Sigmoid colon (tissue), 7 donors: ENCODE data around the gene OXA1L. TPM values are rescaled to one million over a fixed set of nuclear protein-coding genes. Genes with fewer than 3 reads are reported as not detected.

ENCODE experiments used
- DNase-seq: peaks from one replicate; pipeline ENCODE4 v3.0.0-alpha.2; 2019
- H3K27ac ChIP-seq, 4 donors: fragments of 200-600 bp; sonication (generic); one replicate each; pipeline ENCODE4 v1.5.1; 2016 to 2019; ENCODE audit warnings: mild to moderate bottlenecking in 1 of 4
- H3K27me3 ChIP-seq, 3 donors: fragments of 200-600 bp; sonication (generic); one replicate each; pipeline ENCODE4 v1.5.1; 2019; ENCODE audit warnings: mild to moderate bottlenecking in 1 of 3
- H3K36me3 ChIP-seq, 4 donors: fragments of 200-600 bp; sonication (generic); one replicate each; pipeline ENCODE4 v1.5.1; 2016 to 2019
- H3K4me1 ChIP-seq, 4 donors: fragments of 200-600 bp; sonication (generic); one replicate each; pipeline ENCODE4 v1.5.1; 2017 to 2019
- H3K4me3 ChIP-seq, 4 donors: fragments of 200-600 bp; sonication (generic); one replicate each; pipeline ENCODE4 v1.5.1; 2017 to 2019; ENCODE audit warnings: mild to moderate bottlenecking in 2 of 4, moderate library complexity in 1 of 4
- H3K9me3 ChIP-seq, 4 donors: fragments of 200-600 bp in 3 of 4; sonication (generic) in 3 of 4; one replicate each; pipeline versions ENCODE4 v1.5.1 to v1.6.1; 2013 to 2019
- EP300 ChIP-seq, 4 donors: sonication (generic); formaldehyde crosslinking; IDR thresholded peaks; one replicate each; pipeline ENCODE4 v1.6.1; 2017; ENCODE audit warnings: antibody characterized with exemption in 4 of 4
- POLR2A ChIP-seq, 2 donors: fragments of 450-650 bp; IDR thresholded peaks; one replicate each; pipeline ENCODE4 v1.6.1; 2016; ENCODE audit warnings: antibody characterized with exemption in 2 of 2, mild to moderate bottlenecking in 2 of 2, moderate library complexity in 2 of 2
- POLR2AphosphoS5 ChIP-seq, 4 donors: sonication (generic); formaldehyde crosslinking; IDR thresholded peaks; one replicate each; pipeline ENCODE4 v1.6.1; 2017; ENCODE audit warnings: antibody characterized with exemption in 4 of 4
- WGBS, 2 donors: extraction: QIAGEN DNeasy Blood & Tissue Kit; methylation state at CpG; one replicate each; pipeline ENCODE4 v1.1.7; 2013; 5-methylcytosine and 5-hydroxymethylcytosine counted together
- intact Hi-C: fragments of 100-400 bp; cut with DNase I; formaldehyde crosslinking; loops from one replicate; pipeline ENCODE4 v1.15.1; 2023
- polyA plus RNA-seq, 3 donors: library from polyadenylated mRNA; stranded (reverse); fragments of 200-250 nt; gene quantifications; one replicate each; pipeline ENCODE4 v1.2.3, GENCODE V29; 2013
- total RNA-seq, 4 donors: library from RNA; depleted of rRNA; stranded (reverse); fragments of >200 nt; gene quantifications; one replicate each; pipeline ENCODE4 v1.1.0, GENCODE V29; 2016
- TF ChIP-seq, protein P1 (sequence below), 4 experiments: fragments of 450-650 bp in 3 of 4; fragments of 200-600 bp in 1 of 4; IDR thresholded peaks; one replicate each; pipeline ENCODE4 v1.5.1; 2016 to 2019; ENCODE audit warnings: antibody characterized with exemption in 4 of 4, mild to moderate bottlenecking in 3 of 4, moderate library complexity in 2 of 4
- donor health status: healthy with polysubstance abuse.
- donor health status: Bipolar disorder and iron deficiency.
- donor health status: healthy.

OXA1L gene
- total and polyA plus RNA-seq, 7 donors, result 85.1 to 113 (median 97.8) TPM

- Histone ChIP-seq H3K9me3 (no peaks in the 10 kb centered on the region), H3K4me1 (no peaks in the 10 kb centered on the region), H3K27ac (no peak overlapping the region), H3K36me3 (no peaks in the 10 kb centered on the region), H3K27me3 (no peaks in the 10 kb centered on the region), H3K4me3 (no peak overlapping the region)
- DNase-seq, result no peak
- TF ChIP-seq, protein P1, sequence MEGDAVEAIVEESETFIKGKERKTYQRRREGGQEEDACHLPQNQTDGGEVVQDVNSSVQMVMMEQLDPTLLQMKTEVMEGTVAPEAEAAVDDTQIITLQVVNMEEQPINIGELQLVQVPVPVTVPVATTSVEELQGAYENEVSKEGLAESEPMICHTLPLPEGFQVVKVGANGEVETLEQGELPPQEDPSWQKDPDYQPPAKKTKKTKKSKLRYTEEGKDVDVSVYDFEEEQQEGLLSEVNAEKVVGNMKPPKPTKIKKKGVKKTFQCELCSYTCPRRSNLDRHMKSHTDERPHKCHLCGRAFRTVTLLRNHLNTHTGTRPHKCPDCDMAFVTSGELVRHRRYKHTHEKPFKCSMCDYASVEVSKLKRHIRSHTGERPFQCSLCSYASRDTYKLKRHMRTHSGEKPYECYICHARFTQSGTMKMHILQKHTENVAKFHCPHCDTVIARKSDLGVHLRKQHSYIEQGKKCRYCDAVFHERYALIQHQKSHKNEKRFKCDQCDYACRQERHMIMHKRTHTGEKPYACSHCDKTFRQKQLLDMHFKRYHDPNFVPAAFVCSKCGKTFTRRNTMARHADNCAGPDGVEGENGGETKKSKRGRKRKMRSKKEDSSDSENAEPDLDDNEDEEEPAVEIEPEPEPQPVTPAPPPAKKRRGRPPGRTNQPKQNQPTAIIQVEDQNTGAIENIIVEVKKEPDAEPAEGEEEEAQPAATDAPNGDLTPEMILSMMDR (IDR thresholded peaks at IDR 0.05), result no peak
- no peak for TF ChIP-seq EP300 (IDR thresholded peaks at IDR 0.05)
- TF ChIP-seq POLR2A (IDR thresholded peaks at IDR 0.05), result no peak
- no peak for TF ChIP-seq POLR2AphosphoS5 (IDR thresholded peaks at IDR 0.05)
- 81 to 82% methylated on average over 7 of the region's 7 CpGs for WGBS, 2 donors
- intact Hi-C loops, result no loop called here
These were observed 28.1 kb downstream of the OXA1L start for GRCh38 chr14:22794551-22794951.

GRCh38 chr14:22796087-22796707 lies 29.7 kb downstream of the OXA1L start:
- no peaks in the 10 kb centered on the region for H3K4me1 ChIP-seq
- H3K27me3 ChIP-seq, result no peaks in the 10 kb centered on the region
- H3K36me3 ChIP-seq, result no peaks in the 10 kb centered on the region
- no peak for TF ChIP-seq POLR2AphosphoS5 (IDR thresholded peaks at IDR 0.05)
- no peak for TF ChIP-seq EP300 (IDR thresholded peaks at IDR 0.05)
- TF ChIP-seq, protein P1 (IDR thresholded peaks at IDR 0.05), result no peak
- no peak for TF ChIP-seq POLR2A (IDR thresholded peaks at IDR 0.05)
- no peak overlapping the region for H3K27ac ChIP-seq
- H3K9me3 ChIP-seq, result no peaks in the 10 kb centered on the region
- WGBS, 2 donors, result 46 to 68% methylated on average over 5 of the region's 5 CpGs
- DNase-seq, result no peak
- intact Hi-C loops, result no loop called here
- no peak overlapping the region for H3K4me3 ChIP-seq

DNA sequence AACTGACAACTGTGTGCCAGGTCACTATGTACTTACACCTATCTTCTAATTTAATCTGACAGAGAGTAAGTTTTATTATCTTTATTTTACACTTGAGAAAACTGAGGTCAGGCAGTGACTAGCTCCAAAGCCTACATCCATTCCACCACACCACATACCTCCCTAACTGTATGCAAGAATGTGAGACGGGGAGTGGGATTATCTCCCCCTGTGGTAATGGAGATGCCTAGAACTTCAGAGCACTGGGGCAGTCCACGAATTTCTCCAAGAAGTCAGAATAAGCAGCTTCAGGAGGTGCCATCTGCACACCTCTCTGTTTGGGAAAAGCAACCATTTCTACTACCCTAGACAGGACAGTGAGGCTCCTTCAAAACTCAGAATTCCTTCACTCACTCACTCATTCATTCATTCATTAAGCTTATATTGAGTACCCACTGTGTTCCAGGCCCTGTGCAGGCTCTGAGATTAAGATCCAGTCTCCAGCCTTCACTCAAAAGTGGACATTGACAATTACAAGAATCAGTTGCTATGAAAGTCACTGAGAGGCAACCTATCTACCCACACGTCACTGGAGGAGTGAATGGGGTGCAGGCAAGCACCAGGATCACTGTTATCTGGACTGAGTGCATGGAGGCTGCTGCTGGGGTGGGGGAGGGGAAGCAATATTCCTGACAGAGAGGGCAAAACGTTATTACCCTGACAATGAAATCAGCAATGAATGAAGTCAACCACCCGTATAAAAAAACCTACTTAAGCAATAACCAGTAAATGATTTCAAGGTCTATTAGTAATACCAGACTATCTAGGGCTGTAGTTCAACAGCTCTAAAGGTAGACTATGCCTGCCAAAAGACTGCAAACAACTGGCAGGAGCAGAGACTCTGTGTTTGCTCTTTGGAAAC lies 30.8 kb downstream of the OXA1L start:
- Histone ChIP-seq H3K4me3 (no peak overlapping the region), H3K4me1 (no peaks in the 10 kb centered on the region), H3K27me3 (no peaks in the 10 kb centered on the region), H3K27ac (no peak overlapping the region), H3K36me3 (no peaks in the 10 kb centered on the region), H3K9me3 (no peaks in the 10 kb centered on the region)
- WGBS, 2 donors, result 39 to 54% methylated on average over 5 of the region's 5 CpGs
- intact Hi-C loops, result no loop called here
- TF ChIP-seq POLR2A (IDR thresholded peaks at IDR 0.05) (no peak), EP300 (IDR thresholded peaks at IDR 0.05) (no peak), POLR2AphosphoS5 (IDR thresholded peaks at IDR 0.05) (no peak)
- TF ChIP-seq, protein P1 (IDR thresholded peaks at IDR 0.05), result no peak
- DNase-seq, result no peak

DNA sequence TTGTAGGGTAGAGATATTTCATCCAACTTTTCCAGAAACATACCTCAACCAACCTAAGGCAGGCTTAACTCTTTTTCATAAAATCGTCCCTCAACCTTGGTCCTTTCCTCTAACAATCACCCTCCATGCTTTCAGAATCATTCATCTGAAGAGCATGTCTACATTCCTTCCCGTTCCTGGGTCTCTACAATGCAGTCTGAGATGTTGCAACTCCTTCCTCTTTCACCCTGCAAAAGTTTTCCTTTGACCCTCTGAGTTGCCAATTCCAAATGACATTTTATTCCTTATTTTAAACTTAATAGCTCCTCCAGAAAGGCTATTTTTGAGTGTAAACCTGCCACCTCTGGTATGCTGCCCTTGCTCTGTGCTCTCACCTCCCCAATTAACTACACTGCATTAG lies 32.0 kb downstream of the OXA1L start:
- no peaks in the 10 kb centered on the region for H3K27me3 ChIP-seq
- H3K4me1 ChIP-seq, result no peaks in the 10 kb centered on the region
- no peak for DNase-seq
- intact Hi-C loops, result no loop called here
- H3K9me3 ChIP-seq, result no peaks in the 10 kb centered on the region
- no peak for TF ChIP-seq POLR2AphosphoS5 (IDR thresholded peaks at IDR 0.05)
- TF ChIP-seq EP300 (IDR thresholded peaks at IDR 0.05), result no peak
- TF ChIP-seq, protein P1 (IDR thresholded peaks at IDR 0.05), result no peak
- TF ChIP-seq POLR2A (IDR thresholded peaks at IDR 0.05), result no peak
- no peak overlapping the region for H3K4me3 ChIP-seq
- WGBS, 2 donors, result 57 to 68% methylated on average over 2 of the region's 2 CpGs
- no peak overlapping the region for H3K27ac ChIP-seq
- no peaks in the 10 kb centered on the region for H3K36me3 ChIP-seq
